ENCODE measurements around the gene PIM3. TPM values are rescaled to one million over a fixed set of nuclear protein-coding genes. Genes with fewer than 3 reads are reported as not detected.
"Not testable (repeated sequence)": the region's sequence is repeated elsewhere in the genome, so short reads cannot be mapped to it uniquely, and the experiment has no call there.

Gene PIM3
- total RNA-seq, 1 donor from 2014 or later = 185 TPM

GRCh38 chr22:49983148-49984042 lies 22.8 kb downstream of the PIM3 start:
- no peak for DNase-seq (ENCODE audit: low read depth, low spot score)

GRCh38 chr22:49986325-49986724 lies 25.8 kb downstream of the PIM3 start:
- DNase-seq (ENCODE audit: low read depth, low spot score) = no peak

GRCh38 chr22:49989826-49990225 lies 29.3 kb downstream of the PIM3 start:
- not testable (repeated sequence) for DNase-seq (ENCODE audit: low read depth, low spot score)

GRCh38 chr22:49991167-49991566 lies 30.6 kb downstream of the PIM3 start:
- DNase-seq (ENCODE audit: low read depth, low spot score) = no peak

- DNase-seq (ENCODE audit: low read depth, low spot score) = no peak
Observed at GRCh38 chr22:49991907-49992533, 31.4 kb downstream of the PIM3 start.

GRCh38 chr22:49992921-49993648 lies 32.5 kb downstream of the PIM3 start:
- no peak for DNase-seq (ENCODE audit: low read depth, low spot score)

- DNase-seq (ENCODE audit: low read depth, low spot score) = no peak
Observed at GRCh38 chr22:49993649-49994360, 33.2 kb downstream of the PIM3 start.

- DNase-seq (ENCODE audit: low read depth, low spot score) = no peak
Observed at GRCh38 chr22:49994361-49995040, 33.9 kb downstream of the PIM3 start.

- DNase-seq (ENCODE audit: low read depth, low spot score) = no peak
Observed at GRCh38 chr22:49995041-49995360, 34.4 kb downstream of the PIM3 start.

- no peak for DNase-seq (ENCODE audit: low read depth, low spot score)
Observed at GRCh38 chr22:49995361-49996118, 35.0 kb downstream of the PIM3 start.

GRCh38 chr22:49996119-49996517 lies 35.5 kb downstream of the PIM3 start:
- DNase-seq (ENCODE audit: low read depth, low spot score) = no peak

GRCh38 chr22:49996518-49997250 lies 36.1 kb downstream of the PIM3 start:
- no peak for DNase-seq (ENCODE audit: low read depth, low spot score)

GRCh38 chr22:49997251-49997599 lies 36.7 kb downstream of the PIM3 start:
- no peak for DNase-seq (ENCODE audit: low read depth, low spot score)

- DNase-seq (ENCODE audit: low read depth, low spot score) = no peak
Observed at GRCh38 chr22:49997932-49998717, 37.6 kb downstream of the PIM3 start.

GRCh38 chr22:49998718-49999062 lies 38.1 kb downstream of the PIM3 start:
- no peak for DNase-seq (ENCODE audit: low read depth, low spot score)

- no peak for DNase-seq (ENCODE audit: low read depth, low spot score)
Observed at GRCh38 chr22:49999063-49999945, 38.7 kb downstream of the PIM3 start.

GRCh38 chr22:49999946-50000586 lies 39.5 kb downstream of the PIM3 start:
- DNase-seq (ENCODE audit: low read depth, low spot score) = no peak
